ENCODE measurements around the gene ATP2B2.

The ATP2B2 gene

DNA sequence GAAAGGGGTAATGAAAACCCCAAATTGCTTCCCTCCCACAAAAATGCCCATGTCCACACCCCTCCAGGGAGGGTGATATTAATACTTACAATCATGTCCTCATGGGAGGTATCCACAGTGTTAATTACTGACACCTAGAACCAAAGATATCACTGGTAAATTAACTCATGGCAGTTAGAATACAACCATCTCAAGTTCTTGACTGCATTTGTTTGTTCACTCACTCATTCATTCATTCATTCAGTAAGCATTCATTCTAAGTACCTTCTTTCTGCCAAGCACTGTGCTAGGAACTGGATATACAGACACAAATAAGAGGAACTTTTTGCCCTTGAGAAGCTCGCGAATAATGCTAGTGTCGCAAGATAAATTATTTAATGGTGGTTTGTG is 187.4 kb downstream of the ATP2B2 start:
- TF ChIP-seq, protein P1, sequence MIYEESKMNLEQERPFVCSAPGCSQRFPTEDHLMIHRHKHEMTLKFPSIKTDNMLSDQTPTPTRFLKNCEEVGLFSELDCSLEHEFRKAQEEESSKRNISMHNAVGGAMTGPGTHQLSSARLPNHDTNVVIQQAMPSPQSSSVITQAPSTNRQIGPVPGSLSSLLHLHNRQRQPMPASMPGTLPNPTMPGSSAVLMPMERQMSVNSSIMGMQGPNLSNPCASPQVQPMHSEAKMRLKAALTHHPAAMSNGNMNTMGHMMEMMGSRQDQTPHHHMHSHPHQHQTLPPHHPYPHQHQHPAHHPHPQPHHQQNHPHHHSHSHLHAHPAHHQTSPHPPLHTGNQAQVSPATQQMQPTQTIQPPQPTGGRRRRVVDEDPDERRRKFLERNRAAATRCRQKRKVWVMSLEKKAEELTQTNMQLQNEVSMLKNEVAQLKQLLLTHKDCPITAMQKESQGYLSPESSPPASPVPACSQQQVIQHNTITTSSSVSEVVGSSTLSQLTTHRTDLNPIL (CRISPR knock-in tag; IDR thresholded peaks at IDR 0.05; ENCODE audit: low read depth) = no peak
- TF ChIP-seq ARNTL (CRISPR knock-in tag; IDR thresholded peaks at IDR 0.05; ENCODE audit: borderline replicate concordance, low read depth) (no peak), OSR1 (CRISPR knock-in tag; IDR thresholded peaks at IDR 0.05) (no peak), TCF4 (CRISPR knock-in tag; IDR thresholded peaks at IDR 0.05; ENCODE audit: borderline replicate concordance) (no peak), ZNF70 (CRISPR knock-in tag; IDR thresholded peaks at IDR 0.05) (no peak), ISL1 (CRISPR knock-in tag; IDR thresholded peaks at IDR 0.05) (no peak), ZFP3 (CRISPR knock-in tag; IDR thresholded peaks at IDR 0.05) (no peak), CSDC2 (CRISPR knock-in tag; IDR thresholded peaks at IDR 0.05) (no peak), ZFP30 (CRISPR knock-in tag; IDR thresholded peaks at IDR 0.05) (no peak), ZNF565 (CRISPR knock-in tag; conservative IDR thresholded peaks at IDR 0.05; ENCODE audit: low read depth) (no peak), BACH2 (CRISPR knock-in tag; IDR thresholded peaks at IDR 0.05; ENCODE audit: borderline replicate concordance) (no peak)
- TF ChIP-seq, protein P2, sequence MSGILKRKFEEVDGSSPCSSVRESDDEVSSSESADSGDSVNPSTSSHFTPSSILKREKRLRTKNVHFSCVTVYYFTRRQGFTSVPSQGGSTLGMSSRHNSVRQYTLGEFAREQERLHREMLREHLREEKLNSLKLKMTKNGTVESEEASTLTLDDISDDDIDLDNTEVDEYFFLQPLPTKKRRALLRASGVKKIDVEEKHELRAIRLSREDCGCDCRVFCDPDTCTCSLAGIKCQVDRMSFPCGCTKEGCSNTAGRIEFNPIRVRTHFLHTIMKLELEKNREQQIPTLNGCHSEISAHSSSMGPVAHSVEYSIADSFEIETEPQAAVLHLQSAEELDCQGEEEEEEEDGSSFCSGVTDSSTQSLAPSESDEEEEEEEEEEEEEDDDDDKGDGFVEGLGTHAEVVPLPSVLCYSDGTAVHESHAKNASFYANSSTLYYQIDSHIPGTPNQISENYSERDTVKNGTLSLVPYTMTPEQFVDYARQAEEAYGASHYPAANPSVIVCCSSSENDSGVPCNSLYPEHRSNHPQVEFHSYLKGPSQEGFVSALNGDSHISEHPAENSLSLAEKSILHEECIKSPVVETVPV (CRISPR knock-in tag; IDR thresholded peaks at IDR 0.05) = no peak
- TF ChIP-seq, protein P3, sequence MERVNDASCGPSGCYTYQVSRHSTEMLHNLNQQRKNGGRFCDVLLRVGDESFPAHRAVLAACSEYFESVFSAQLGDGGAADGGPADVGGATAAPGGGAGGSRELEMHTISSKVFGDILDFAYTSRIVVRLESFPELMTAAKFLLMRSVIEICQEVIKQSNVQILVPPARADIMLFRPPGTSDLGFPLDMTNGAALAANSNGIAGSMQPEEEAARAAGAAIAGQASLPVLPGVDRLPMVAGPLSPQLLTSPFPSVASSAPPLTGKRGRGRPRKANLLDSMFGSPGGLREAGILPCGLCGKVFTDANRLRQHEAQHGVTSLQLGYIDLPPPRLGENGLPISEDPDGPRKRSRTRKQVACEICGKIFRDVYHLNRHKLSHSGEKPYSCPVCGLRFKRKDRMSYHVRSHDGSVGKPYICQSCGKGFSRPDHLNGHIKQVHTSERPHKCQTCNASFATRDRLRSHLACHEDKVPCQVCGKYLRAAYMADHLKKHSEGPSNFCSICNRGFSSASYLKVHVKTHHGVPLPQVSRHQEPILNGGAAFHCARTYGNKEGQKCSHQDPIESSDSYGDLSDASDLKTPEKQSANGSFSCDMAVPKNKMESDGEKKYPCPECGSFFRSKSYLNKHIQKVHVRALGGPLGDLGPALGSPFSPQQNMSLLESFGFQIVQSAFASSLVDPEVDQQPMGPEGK (CRISPR knock-in tag; IDR thresholded peaks at IDR 0.05; ENCODE audit: borderline replicate concordance) = no peak
- ATAC-seq = no peak

DNA sequence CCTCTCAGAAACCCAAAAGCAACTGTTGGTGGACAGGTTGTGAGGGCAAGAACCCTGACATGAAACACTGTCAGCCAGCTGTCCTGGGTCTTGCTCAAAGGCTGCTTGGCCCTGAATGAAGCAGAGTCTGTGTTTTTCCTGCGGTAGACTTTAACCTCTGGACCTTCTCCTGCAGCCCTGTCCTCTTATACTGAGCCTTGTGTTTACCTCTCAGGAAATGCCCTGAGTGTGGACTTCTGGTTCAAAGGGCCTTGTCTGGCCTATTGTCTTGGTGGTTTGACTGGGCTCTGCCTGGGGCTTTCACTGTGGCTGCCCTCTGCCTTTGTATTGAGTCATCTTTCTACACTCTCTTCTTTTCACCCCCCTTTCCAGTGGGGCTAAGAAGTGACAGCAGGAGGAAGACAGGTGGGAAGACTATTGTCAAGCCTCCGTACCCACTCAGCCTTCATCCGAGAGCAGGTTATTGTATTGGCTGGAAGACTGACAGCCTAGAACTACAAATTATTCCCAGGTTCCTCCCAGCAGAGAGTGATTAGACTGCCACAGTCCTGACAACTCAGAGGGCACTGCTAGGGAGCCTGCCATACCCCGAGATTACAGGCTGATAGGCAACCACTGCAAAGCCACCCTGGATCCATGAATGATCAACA is 187.9 kb downstream of the ATP2B2 start:
- TF ChIP-seq ZFP3 (CRISPR knock-in tag; IDR thresholded peaks at IDR 0.05) (no peak), ZNF565 (CRISPR knock-in tag; conservative IDR thresholded peaks at IDR 0.05; ENCODE audit: low read depth) (no peak)
- TF ChIP-seq, protein P4, sequence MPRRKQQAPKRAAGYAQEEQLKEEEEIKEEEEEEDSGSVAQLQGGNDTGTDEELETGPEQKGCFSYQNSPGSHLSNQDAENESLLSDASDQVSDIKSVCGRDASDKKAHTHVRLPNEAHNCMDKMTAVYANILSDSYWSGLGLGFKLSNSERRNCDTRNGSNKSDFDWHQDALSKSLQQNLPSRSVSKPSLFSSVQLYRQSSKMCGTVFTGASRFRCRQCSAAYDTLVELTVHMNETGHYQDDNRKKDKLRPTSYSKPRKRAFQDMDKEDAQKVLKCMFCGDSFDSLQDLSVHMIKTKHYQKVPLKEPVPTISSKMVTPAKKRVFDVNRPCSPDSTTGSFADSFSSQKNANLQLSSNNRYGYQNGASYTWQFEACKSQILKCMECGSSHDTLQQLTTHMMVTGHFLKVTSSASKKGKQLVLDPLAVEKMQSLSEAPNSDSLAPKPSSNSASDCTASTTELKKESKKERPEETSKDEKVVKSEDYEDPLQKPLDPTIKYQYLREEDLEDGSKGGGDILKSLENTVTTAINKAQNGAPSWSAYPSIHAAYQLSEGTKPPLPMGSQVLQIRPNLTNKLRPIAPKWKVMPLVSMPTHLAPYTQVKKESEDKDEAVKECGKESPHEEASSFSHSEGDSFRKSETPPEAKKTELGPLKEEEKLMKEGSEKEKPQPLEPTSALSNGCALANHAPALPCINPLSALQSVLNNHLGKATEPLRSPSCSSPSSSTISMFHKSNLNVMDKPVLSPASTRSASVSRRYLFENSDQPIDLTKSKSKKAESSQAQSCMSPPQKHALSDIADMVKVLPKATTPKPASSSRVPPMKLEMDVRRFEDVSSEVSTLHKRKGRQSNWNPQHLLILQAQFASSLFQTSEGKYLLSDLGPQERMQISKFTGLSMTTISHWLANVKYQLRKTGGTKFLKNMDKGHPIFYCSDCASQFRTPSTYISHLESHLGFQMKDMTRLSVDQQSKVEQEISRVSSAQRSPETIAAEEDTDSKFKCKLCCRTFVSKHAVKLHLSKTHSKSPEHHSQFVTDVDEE (CRISPR knock-in tag; IDR thresholded peaks at IDR 0.05) = no peak
- TF ChIP-seq, protein P5, sequence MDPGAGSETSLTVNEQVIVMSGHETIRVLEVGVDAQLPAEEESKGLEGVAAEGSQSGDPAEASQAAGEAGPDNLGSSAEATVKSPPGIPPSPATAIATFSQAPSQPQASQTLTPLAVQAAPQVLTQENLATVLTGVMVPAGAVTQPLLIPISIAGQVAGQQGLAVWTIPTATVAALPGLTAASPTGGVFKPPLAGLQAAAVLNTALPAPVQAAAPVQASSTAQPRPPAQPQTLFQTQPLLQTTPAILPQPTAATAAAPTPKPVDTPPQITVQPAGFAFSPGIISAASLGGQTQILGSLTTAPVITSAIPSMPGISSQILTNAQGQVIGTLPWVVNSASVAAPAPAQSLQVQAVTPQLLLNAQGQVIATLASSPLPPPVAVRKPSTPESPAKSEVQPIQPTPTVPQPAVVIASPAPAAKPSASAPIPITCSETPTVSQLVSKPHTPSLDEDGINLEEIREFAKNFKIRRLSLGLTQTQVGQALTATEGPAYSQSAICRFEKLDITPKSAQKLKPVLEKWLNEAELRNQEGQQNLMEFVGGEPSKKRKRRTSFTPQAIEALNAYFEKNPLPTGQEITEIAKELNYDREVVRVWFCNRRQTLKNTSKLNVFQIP (CRISPR knock-in tag; IDR thresholded peaks at IDR 0.05; ENCODE audit: borderline replicate concordance, low read depth) = no peak
- ATAC-seq = no peak

DNA sequence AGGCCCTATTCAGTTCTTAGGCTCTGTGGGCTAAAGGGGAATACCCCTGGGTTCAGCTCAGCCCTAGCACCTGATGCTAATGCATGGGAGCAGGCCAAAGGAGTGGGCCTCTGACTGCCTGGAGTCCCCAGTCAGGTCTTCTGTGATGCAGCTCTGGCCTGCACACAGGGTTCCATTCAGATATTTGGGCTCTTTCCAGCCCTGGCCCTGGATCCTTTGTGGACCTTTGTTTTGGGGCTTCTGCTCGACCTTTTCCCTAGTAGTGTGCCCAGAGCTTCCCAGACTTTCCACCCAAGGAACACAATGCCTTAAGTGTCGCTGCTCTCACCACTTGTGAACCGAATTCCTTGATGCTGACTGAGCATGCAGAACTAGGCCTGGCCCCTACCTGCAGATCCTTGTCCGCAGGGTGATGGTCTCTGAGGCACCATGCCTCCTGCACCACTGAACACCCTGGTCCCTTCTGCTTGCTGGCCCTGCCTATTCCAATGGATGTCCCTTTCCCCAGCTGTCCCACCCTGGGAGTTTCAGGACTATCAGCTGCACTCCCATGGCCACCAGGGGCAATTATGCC is 189.5 kb downstream of the ATP2B2 start:
- ATAC-seq = no peak
- TF ChIP-seq, protein P1 (CRISPR knock-in tag; IDR thresholded peaks at IDR 0.05; ENCODE audit: low read depth) = no peak
- TF ChIP-seq ARNTL (CRISPR knock-in tag; IDR thresholded peaks at IDR 0.05; ENCODE audit: borderline replicate concordance, low read depth) = no peak
- no peak for TF ChIP-seq CSDC2 (CRISPR knock-in tag; IDR thresholded peaks at IDR 0.05)
- TF ChIP-seq ESRRG (CRISPR knock-in tag; IDR thresholded peaks at IDR 0.05) = no peak

All from SK-N-SH treated with all-trans-retinoic acid at 6 μM for 48 hours (cell line).